ENCODE data around the gene STAMBP.
"Not testable (repeated sequence)": the region's sequence is repeated elsewhere in the genome, so short reads cannot be mapped to it uniquely, and the experiment has no call there.

The STAMBP gene

DNA sequence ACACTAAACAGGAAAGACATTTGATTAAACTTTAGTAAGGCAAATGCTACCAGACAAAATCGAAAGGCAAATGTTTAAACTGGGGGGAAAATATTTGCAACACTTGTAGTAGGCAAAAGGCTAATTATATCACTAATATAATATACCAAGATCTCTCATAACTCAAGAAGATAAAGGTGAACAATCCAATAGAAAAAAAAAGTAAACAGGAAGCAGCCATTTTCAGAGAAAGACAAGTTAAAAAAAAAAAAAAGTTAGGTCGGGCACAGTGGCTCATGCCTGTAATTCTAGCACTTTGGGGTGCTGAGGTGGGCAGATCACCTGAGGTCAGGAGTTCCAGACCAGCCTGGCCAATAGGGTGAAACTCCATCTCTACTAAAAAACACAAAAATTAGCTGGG lies 59.6 kb downstream of the STAMBP start:
- no peak for FAIRE-seq

DNA sequence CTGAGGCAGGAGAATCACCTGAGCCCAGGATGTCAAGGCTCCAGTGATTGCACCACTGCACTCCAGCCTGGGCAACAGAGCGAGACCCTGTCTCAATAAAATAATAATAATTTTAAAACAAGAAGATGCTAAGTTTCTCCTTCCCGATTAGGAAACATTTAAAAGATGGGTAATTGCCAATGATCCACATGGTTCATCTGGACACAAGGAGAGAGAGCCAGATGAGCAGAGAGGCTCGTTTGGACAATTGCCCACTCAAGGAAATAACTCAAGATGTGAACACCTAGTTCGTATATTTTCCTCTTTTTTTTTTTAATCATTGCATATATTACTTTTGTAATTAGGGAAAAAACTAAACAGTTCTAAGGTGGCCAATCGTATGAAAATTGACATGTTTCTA lies 60.4 kb downstream of the STAMBP start:
- no peak for FAIRE-seq

DNA sequence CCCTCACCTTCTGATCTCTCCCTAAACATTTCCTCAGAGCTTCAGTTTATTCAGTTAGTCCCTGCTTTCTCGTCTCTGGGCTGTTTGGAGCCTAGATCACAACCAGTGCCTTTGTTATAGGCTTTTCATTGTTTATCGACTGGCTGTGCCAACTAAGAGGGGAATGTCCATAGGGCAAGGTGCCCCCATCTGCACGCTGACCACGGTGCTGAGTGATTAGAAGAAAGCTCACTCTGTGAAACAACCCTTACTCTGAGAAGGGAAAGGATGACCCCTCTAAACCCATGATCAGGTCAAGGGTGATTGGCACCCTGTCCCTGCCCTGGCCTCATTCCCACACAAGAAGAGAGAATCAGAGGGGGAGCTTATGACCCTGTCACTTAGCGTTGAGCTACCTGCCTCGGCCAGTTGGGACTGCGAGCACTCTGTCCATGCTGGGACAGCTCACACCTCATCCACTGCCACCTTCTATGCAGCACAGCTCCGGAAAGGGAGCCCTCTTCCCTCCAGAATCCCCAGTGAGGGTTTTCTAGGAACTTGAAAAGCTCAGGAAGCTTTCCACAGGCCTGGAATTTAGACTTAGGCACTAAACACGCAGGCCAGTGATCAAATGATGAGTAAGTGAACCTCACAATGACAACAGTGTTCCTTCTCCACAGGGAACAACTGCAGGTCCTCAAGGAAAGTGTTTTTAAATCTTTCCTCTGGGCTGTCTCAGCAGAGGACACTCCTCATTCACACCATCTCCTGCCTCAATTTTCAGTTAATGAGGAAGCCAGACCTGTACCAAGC lies 61.7 kb downstream of the STAMBP start:
- FAIRE-seq: no peak

DNA sequence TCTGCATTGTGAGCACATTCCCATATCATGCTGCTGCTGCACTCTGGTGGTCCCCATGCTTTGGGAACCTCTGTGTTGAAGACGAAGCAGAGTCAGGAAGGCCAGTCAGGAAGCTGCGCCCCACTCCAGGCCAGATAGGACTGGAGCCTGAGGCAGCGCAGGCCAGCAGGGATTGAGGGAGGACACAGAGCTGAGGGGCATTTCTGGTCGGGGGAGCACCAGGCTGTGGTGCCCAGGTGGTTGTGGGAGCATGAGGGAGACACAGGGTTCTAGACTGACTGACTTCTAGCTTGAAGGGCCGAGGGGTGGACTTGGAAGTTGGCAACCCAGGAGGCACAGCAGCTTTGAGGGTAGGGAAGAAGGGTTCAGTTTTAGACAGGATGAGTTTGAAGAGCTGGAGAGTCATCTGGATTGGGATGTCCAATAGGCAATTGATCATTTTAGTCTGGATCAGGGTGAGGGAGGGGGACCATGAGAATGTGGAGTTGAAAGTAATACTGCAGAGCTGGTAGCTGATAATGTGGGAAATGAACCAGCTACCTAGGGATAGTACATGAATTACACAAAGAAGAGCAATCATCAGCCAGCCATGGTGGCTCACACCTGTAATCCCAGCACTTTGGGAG lies 62.6 kb downstream of the STAMBP start:
- FAIRE-seq: no peak

DNA sequence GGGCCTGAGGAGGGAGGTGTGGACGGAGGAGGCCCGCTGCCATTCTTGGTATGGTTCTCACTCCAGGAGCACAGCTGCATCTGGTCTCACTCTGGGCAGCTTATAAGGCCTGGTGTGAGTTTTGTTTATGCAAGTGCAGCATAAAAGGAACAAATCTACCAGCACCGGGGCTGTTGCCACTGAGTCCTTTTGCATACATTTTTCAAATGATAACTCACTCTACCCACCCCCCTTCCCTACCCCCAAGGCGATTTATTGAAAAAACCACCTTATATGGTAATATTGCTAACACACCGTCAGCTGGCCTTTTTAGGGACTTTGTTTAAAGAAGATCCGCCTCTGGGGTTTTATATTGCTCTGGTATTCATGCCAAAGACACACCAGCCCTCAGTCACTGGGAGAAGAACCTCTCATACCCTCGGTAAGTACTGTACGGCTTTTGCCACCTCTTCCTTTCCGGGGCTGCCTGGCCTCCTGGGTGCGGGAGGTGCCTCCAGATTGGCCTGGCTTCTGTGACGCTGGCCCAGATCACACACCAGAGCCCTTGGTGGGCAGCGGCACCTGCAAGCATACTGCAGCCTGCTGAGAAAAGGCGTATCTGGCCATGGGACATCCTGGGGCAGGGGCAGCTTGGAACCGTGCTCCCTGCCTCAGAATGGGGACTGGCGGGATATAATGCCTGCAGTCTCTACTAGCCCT lies 64.0 kb downstream of the STAMBP start, which contains the start of gene ACTG2:
Gene ACTG2, plus strand, starts transcription at position 378 of the 699 bp plus-strand sequence. CDS start 8,304 bp downstream, outside the sequence.
- no peak for FAIRE-seq

DNA sequence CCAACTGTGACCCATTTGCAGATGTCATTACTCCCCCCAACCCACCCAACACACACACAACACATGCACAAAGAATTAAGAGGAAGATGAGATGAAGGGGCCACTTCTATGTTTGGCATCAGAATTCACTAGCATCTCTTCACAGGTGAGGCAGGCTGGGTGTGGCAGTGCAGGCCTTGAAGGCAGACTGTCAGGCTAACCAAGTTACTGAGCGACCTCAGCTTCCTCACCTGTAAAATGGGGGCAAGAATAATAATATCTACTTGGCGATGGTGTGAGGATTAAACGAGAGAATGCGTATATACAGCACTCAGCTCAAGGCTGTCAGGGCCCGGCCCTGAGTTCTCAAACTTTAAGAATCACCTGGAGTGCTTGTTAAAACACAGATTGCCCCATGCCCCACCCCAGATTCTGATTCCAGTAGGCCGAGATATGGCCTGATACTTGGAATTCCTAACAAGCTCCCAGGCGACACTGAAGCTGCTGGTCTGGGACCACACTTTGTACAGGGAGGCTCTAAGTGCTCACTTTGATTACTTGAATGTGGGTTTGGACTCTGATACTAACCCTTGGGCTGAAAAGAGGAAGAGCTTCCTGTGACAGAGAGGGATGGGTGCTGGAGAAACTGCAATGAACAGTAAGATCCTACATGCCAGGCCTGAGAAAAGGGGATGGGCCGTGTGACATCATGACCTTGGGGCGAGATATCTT lies 65.2 kb downstream of the STAMBP start:
- no peak for FAIRE-seq

DNA sequence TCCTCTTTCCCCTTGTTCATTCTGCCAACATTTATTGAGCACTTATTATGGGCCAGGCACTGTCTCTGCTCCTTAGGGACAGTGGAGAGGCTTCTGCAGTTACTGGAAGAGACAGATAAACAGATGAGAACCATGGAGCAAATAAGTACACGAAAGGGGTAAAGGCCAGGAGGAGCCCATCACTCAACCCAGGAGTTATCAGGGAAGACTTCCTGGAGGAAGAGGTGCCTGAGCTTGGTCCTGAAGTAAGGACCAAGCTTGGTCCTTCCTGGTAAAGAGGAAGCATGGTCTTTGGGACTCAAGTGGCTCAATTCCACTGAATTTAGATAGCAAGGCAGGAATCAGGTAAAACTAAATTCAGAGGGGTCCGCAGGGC lies 65.7 kb downstream of the STAMBP start:
- FAIRE-seq: no peak

DNA sequence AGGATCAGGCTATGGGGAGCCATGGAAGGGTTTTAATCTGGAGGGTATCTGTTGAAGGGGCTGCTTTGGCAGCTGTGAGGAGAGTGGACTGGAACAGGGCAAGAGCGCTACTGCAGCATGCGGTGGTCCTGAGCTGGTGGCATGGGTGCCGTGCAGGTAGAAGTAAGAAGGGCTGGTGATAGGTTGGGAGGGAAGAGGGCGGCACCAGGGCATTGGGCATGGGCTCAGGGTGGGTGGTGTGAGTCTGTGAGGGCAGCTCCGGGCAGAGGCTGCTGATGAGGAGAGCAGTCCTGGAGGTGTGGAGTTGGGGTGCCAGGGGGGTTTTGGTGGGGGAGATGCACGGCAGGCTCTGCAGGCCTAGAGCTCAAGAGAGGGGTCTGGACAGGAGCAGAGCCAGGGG lies 66.1 kb downstream of the STAMBP start:
- no peak for FAIRE-seq

DNA sequence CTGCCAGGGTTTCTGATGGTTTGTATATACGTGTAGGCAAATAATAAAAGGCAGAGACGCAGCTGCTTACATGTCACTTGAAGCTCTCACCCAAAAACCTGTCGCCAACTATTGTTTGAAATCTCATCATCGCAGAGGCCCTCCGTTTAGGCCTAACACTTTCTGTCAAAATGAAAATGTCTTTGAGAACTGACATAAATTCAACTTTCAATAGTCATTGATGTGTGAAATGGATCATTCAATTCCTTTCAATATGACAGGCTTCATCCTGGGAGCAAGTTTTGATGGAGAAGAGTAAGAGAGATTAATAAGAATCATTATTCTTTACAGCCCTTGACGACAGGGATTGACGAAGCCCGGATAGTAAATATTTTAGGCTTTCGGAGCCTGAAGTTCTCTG lies 66.7 kb downstream of the STAMBP start:
- no peak for FAIRE-seq

DNA sequence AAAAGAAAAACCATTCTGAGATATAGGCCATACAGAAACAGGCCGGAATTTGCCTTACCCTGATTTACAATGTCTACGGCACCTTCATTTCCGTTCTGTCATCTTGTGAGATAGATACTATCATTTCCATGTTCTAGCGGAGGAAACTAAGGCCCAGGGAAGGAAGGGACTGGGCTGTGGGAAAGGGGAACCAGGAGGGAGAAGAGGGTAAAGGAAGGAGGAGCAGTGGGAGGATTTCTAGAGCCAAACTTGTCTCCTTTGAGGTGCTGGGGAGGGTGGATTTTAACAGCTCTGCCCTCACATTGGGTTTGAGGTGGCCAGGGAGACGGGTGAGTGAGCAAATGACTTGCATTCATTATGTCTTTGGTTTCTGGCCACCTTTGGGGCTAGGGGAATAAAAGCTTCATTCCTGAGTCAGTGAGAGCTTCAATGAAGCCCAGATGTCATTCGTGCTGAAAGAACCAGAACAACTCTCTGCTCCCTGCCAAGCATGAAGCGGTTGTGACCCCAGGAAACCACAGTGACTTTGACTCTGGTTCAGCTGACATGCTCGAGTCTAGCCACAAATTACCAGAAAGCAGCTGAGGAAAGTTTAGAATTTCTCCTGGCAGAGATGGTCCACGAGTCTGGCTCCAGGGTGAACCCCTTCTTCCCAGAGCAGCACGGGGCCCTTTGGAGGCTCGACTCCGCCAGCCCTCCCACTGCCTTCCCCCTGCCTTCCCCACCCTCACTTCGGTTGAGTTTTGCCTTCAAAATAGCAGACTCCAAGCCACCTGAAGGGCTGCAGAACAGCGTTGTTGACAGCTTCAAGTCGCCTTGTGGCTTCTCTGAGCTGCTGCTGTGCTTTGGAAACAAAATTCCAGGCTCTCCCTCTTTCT lies 67.8 kb downstream of the STAMBP start:
- FAIRE-seq: no peak

DNA sequence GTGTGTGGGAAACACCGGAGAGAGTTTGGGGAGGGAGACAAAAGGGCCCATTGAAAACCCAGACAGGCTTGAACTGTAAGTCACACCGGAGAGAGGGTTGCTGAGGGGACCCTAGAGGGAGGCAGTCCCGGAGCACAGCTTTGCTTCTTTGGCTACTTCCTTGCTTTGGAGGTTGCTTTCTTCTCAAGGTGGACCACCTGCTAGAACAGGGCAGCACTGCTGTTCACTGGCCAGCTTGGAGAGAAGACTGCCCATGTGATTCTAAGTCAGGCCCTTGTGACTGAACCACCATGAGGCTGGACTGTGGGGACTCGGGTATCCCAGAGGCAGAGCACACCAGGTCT lies 68.5 kb downstream of the STAMBP start:
- no peak for FAIRE-seq

DNA sequence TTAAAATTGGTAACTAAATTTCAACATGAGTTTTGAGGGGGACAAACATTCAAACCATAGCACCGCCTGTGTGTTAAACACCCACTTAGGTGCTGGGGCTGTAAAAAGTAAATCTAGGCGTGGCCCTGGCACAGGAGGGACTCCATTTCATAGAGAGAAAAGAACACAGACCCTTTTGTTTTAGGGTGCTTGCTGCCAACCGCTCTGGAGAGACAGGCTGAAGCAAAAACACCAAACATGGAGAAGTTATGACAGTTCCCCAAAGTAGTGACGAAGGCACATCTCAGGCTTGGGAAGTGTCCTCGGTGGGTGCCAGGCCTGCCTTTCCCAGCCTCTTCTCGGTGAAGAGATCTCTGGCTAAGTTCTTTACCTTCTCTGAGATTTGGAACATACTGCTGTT lies 69.2 kb downstream of the STAMBP start:
- FAIRE-seq: no peak

DNA sequence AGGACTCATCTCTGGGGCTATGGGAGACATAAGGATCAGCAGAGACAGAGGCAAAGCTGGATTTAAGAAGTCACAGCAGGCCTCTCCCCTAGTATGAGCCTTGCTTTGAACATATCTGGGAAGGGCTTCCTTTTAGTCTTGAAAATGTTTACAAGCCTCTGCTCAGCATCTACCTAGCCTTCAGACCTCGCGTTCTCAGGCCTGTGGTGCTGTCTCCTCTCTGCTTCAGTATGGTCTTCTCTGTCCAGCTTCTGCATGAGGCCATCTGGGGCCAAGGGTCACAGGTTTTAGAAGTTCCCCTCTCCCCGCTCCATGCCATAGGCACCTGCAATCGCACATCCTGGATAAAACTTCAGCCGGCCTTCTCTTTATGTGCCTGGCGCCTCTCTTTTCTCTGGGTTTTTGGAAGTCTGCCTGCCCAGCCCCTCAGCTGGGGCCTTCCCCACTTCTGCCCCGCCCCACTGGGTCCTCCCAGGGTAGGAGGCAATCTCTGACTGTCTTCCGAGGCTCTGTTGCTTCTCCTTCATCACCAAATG lies 71.1 kb downstream of the STAMBP start:
- no peak for FAIRE-seq

DNA sequence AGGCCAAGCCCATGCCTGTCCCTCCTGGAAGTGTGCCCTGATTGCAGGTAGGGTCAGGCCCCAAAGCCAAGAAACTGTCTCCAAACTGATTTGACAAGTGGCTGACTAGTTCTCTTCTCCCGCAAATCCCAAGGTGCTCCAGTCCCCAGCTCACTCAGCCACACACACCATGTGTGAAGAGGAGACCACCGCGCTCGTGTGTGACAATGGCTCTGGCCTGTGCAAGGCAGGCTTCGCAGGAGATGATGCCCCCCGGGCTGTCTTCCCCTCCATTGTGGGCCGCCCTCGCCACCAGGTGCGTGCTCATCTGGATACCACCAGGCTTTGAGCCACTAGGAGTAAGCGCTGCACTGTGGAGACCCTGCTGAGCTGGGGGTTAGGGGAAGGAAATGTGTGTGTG lies 72.4 kb downstream of the STAMBP start:
- FAIRE-seq: no peak

DNA sequence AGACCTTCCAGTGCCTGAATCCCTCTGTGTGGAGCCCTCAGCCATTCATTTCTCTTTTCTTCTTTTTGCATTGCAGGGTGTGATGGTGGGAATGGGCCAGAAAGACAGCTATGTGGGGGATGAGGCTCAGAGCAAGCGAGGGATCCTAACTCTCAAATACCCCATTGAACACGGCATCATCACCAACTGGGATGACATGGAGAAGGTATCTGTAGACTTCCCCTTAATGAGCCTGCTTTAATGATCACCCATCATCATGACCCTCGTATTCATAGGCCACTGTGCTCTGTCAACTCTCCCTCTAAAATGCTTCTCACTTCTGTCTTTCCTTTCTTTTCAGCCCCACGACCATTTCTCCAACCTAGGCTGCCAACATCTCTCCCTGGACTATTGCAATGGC lies 73.5 kb downstream of the STAMBP start:
- no peak for FAIRE-seq

DNA sequence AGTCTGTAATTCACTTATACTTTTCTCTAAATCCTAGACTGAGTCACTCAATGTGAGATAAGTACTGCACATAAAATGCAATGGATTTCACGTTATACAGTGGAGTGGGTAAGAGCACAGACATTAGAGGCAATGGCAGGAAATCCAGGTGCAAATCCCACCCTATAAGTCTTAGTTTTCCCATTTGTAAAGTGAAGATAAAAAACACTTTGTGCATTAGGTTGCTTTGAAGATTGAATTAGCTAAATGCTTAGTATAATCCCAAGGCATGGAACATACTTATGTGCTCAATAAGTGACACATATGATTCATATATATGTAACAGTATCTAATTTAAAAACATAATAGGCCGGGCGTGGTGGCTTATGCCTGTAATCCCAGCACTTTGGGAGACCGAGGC lies 74.6 kb downstream of the STAMBP start:
- FAIRE-seq: no peak

DNA sequence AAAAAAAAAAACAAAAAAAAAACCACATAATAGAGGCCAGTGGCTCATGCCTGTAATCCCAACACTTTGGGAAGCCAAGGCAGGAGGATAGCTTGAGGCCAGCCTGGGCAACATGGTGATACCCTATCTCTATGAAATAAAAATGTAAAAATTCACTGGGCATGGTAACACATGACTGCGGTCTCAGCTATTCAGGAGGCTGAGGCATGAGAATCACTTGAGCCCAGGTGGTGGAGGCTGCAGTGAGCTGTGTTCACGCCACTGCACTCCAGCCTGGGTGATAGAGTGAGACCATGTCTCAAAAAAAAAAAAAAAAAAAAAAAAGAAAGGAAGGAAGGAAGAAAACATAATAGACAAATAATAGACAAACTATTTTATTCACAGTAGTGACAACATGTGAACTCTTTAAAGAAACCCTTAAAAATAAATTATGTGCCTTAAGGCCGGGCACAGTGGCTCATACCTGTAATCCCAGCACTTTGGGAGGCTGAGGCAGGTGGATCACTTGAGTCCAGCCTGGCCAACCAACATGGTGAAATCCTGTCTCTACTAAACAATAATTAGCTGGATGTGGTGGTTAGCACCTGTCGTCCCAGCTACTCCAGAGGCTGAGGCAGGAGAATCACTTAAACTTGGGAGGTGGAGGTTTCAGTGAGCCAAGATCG lies 75.3 kb downstream of the STAMBP start:
- not testable (repeated sequence) for FAIRE-seq

DNA sequence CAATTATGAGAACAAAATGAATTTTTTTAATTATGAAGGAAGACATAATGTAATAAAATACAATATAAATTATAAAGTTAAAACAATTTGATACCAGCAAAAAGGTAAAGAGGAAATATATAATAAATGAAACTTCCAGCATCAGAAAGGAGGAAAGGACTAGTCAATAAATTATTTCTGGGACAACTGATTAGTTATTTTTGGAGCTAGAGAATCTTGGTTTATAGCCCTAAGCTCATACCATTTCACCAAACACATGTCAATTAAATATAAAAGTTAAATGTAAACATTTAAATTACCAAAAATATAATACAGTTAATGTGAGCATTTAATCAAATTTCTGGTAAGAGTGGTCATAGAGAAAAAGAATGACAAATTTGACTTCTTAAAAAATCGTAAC lies 76.2 kb downstream of the STAMBP start:
- FAIRE-seq: no peak

DNA sequence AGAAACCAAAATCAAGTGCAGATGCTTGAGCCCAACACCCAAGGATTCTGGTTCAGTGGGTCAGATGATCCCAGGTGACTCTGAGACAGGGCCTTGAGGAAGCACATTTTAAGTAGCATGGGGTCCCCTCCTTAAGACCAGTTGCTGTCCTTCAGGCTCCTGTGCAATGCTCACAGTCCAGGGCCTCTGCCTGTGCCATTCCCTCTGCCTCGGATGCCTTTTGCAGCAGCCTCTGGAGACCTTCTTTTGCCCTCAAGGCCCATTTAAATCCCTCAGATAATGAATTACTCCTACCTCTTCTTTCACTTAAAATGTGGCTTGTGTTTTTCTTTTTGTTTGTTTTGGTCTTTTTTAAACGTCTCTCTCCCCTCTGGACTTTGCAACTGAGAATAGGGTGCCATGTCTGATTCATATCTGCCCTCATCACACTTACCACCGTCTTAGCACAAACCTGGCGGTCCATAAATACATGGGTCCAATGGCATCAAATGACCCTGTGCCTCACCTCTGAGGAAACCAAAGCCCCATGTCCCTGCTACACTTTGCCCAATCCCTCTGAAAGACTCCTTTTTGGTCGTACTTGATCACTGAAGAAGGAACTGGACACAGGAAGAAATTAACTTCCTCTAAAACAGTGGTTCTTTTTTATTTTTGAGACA lies 78.2 kb downstream of the STAMBP start:
- FAIRE-seq: no peak

DNA sequence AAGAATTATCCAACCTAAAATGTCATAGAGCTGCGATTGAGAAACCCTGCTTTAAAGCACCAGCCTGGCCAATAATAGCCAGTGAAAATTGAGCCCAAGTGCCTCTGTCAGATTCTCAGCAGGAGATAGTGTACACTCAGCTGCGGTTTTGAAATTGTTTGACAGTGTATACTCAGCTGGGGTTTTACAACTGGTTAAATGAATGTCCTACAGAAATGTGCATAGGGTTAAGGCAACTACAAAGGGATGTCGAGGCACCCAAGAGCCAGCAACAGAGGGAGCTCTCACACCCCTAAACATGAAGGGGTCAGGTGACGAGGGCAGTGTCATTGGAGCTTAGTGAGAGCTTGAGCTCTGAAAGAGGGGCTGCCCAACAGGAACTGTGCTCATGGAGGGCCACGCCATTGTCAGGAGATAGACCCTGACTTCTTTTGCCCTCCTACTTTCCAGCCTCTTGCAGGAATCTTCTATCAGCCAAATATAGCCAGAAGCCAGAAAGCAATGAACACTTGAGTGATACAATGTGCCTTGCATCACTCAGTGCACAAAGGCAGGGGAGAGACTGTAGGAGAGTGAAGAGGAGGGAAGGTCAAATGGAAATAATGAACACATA lies 79.2 kb downstream of the STAMBP start:
- no peak for FAIRE-seq

Data from islet of Langerhans (tissue), 1 donor.